NCI-H1436 treated with DMSO at 0.1 percent for 48 hours (cell line): ENCODE measurements around the gene GIGYF2.
"Not testable (repeated sequence)": the region's sequence is repeated elsewhere in the genome, so short reads cannot be mapped to it uniquely, and the experiment has no call there.

Experiments used
- DNase-seq: peaks from one replicate; lab custom pipeline; 2025; lab: John Stamatoyannopoulos, UW

GIGYF2 gene

GRCh38 chr2:232697059-232697806 is at the start of gene GIGYF2:
TSS of gene GIGYF2 (plus strand) at chr2:232697331. CDS start at chr2:232735198, 37,867 bp downstream.
- peak; percentile 73 for DNase-seq

- DNase-seq, result no peak
These were observed 48.1 kb upstream of the GIGYF2 start for GRCh38 chr2:232649033-232649432.

GRCh38 chr2:232652505-232652851 is 44.7 kb upstream of the GIGYF2 start:
- DNase-seq, result no peak

- no peak for DNase-seq
These were observed 43.7 kb upstream of the GIGYF2 start for GRCh38 chr2:232653441-232653840.

GRCh38 chr2:232655392-232655791 is 41.7 kb upstream of the GIGYF2 start:
- no peak for DNase-seq

GRCh38 chr2:232658217-232658785 is 38.8 kb upstream of the GIGYF2 start:
- no peak for DNase-seq

GRCh38 chr2:232659359-232659758 is 37.8 kb upstream of the GIGYF2 start:
- no peak for DNase-seq

- DNase-seq, result no peak
These were observed 34.5 kb upstream of the GIGYF2 start for GRCh38 chr2:232662486-232663260.

- no peak for DNase-seq
These were observed 30.9 kb upstream of the GIGYF2 start for GRCh38 chr2:232666051-232666805.

GRCh38 chr2:232667989-232668583 is 29.0 kb upstream of the GIGYF2 start:
- no peak for DNase-seq

- DNase-seq, result no peak
These were observed 28.2 kb upstream of the GIGYF2 start for GRCh38 chr2:232668805-232669444.

- no peak for DNase-seq
These were observed 24.5 kb upstream of the GIGYF2 start for GRCh38 chr2:232672588-232672987.

- DNase-seq, result no peak
These were observed 22.6 kb upstream of the GIGYF2 start for GRCh38 chr2:232674491-232674890.

- no peak for DNase-seq
These were observed 21.8 kb upstream of the GIGYF2 start for GRCh38 chr2:232675381-232675780.

- DNase-seq, result no peak
These were observed 17.1 kb upstream of the GIGYF2 start for GRCh38 chr2:232680006-232680405.

GRCh38 chr2:232681527-232681926 is 15.6 kb upstream of the GIGYF2 start:
- DNase-seq, result no peak

- DNase-seq, result no peak
These were observed 13.8 kb upstream of the GIGYF2 start for GRCh38 chr2:232683368-232683767.

- DNase-seq, result not testable (repeated sequence)
These were observed 11.7 kb upstream of the GIGYF2 start for GRCh38 chr2:232685391-232685790.

- DNase-seq, result no peak
These were observed 9.6 kb upstream of the GIGYF2 start for GRCh38 chr2:232687382-232688160.

GRCh38 chr2:232688201-232688600 is 8.9 kb upstream of the GIGYF2 start:
- no peak for DNase-seq
